ENCODE measurements around the gene TRPM1. TPM values are rescaled to one million over a fixed set of nuclear protein-coding genes. Genes with fewer than 3 reads are reported as not detected.

Gene TRPM1
- not detected for total RNA-seq

DNA sequence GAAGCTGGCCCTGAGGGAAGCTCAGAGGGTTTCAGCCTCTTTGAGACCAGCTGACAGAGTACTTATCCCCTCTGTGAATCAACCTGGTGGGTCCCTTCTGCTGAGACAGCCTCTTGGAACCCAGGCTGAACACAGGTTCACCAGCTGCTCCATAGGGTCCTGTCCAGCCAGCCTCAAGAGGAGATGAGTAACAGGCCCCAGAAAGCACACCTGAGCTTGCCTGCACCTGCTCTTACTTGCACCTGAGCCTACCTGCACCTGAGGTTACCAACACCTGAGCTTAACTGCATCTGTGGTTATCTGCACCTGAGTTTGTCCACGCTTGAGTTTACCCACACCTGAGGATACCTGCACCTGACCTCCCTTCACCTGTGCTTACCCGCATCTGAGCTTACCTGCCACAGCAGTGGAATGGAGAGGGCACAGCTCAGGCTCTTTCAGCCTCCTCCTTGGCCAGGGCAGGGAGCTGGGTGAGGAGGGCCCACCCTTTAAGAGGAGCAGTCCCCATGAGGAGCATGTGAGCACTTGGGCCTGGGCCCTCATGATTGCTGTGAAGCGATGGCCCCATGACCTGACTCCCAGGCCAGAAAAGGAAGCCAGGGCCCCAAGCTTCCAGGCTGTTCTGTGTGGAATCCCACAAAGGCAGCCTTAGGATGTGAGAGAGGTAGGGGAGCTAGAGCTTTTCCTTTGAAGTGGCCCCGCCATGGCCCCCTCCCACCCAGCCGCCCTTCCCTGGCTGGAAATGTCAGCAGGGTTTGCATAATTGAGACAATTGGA lies at the start of gene TRPM1:
Gene TRPM1 (minus strand): TSS at position 464 of the 777 bp plus-strand sequence. CDS start 20,370 bp downstream, outside the sequence.
- H3K4me1 Mint-ChIP-seq (ENCODE audit: low read depth in 2 of 2), result no peaks in the 10 kb centered on the region
- no peaks in the 10 kb centered on the region for H3K27me3 Mint-ChIP-seq
- H3K36me3 Mint-ChIP-seq, result no peaks in the 10 kb centered on the region
- no peak within 1 kb of the TSS for H3K27ac Mint-ChIP-seq
- ATAC-seq (no peak), DNase-seq (ENCODE audit: low spot score) (no peak)
- H3K9me3 Mint-ChIP-seq, result no peaks in the 10 kb centered on the region
- H3K4me3 Mint-ChIP-seq, result no peak within 1 kb of the TSS

DNA sequence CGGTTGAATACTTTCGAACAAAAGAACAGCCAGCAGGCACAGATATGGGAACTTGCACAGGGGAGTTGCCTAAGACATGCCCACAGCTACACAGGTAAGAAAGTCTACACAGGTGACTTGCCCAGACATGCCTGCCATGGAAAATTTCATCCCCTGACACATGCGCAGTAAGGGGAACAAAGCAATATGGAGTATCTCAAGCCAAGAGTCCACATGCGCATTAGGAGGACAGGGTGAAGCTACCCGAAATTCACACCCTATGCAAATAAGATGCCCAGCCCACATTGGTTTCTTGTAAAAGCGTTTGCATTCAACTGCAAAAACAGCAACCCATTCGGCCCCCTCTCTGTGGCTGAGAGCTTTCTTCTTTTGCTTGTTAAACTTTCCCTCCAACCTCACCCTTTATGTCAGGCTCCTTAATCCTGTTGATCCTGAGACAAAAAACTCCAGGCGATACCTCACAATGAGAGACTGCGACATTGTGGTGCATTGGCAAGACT lies 49.3 kb upstream of the TRPM1 start:
- Mint-ChIP-seq H3K27me3 (peaks cover 0 to 7% of the 10 kb centered on the region in 2 donors), H3K36me3 (no peaks in the 10 kb centered on the region), H3K27ac (peak overlapping the region in 1 of 2 donors; percentile 47), H3K9me3 (no peaks in the 10 kb centered on the region), H3K4me1 (ENCODE audit: low read depth in 2 of 2) (peaks cover 0 to 2% of the 10 kb centered on the region in 2 donors), H3K4me3 (no peak overlapping the region)
- ATAC-seq, result no peak
- no peak for DNase-seq (ENCODE audit: low spot score)

DNA sequence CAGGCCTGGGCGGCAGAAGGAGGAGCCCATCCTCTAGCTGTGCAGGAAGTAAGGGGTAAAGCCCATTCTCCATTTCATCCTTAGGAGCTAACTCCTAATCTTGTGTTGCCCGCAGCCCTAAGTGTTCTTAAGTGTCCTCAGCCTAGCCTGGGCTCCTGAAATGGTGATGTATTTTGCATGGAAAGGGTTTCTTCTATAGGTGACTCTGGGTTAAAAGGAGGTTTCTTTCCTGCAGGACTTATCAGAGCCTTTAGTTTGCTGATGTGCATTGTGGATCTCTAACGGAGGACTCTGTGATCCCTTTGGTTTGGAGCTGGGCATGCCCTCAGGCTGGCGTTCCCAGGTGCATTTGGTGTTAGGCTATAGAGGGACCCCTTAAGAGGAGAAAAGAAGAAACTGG lies 48.5 kb upstream of the TRPM1 start:
- peak overlapping the region in 1 of 2 donors; percentile 47 for H3K27ac Mint-ChIP-seq
- no peaks in the 10 kb centered on the region for H3K36me3 Mint-ChIP-seq
- peaks cover 0 to 7% of the 10 kb centered on the region in 2 donors for H3K27me3 Mint-ChIP-seq
- H3K4me3 Mint-ChIP-seq, result no peak overlapping the region
- ATAC-seq, result no peak
- H3K9me3 Mint-ChIP-seq, result no peaks in the 10 kb centered on the region
- H3K4me1 Mint-ChIP-seq (ENCODE audit: low read depth in 2 of 2), result peaks cover 0 to 2% of the 10 kb centered on the region in 2 donors
- no peak for DNase-seq (ENCODE audit: low spot score)

DNA sequence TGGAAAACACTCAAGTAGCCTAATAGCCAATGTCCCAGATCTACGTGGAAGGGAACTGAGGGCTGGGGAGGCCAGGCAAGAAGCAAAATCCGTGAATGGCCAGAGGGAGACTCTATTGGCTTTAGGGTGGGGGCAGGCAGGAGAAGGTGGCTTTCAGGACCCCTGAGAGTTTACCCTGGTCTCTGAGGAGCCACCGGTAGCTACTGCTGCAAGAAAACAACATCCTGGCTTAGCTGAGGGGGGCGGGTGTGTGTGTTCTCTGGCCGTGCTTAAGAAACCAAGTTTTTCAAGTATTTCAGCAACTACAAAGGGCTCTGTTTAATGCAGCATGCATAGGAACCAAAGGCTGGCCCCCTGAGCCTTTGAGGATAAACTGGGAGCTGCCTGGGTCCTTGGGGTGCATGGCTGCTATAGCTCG lies 47.6 kb upstream of the TRPM1 start:
- DNase-seq (ENCODE audit: low spot score) (no peak), ATAC-seq (no peak)
- no peak overlapping the region for H3K4me3 Mint-ChIP-seq
- no peak overlapping the region for H3K27ac Mint-ChIP-seq
- no peaks in the 10 kb centered on the region for H3K9me3 Mint-ChIP-seq
- peaks cover 0 to 7% of the 10 kb centered on the region in 2 donors for H3K27me3 Mint-ChIP-seq
- H3K36me3 Mint-ChIP-seq, result no peaks in the 10 kb centered on the region
- H3K4me1 Mint-ChIP-seq (ENCODE audit: low read depth in 2 of 2), result peaks cover 0 to 2% of the 10 kb centered on the region in 2 donors

DNA sequence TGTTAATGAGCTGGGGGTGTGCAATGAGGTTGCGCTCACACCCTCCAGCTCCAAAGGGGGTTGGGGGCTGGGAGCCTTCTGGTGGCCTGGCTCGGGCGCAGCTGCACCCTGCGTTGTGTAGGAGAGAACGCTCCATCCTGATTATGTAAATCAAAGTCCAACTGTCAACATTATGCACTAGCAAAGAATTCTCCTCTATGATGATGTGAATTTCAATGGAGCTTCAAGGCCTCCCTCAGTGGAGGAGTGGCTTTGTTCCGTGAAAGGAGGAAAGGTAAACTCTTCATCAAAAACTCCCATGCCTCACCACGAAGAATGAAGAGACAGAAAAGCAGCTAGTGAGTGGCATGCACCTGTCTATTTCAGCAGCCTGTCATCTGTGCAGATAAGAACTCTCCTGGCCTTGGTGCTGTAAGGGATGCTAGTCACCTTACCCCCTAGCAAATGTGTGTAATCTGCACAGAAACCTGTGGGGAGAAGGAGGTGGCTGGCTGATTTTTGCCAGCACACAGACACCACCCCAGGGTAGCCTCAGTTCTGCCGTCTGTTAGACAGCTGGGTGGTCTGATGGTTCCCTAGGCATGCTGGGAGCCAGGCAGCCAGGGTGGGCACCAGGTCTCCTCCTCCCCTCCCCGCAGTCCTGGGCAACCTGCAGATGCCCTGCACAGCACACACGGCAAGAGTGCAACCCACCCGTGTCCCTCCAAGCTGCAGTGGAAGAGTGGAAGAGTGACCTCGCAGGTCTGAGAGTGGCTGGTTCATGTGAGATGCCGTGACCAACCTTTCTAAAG lies 47.0 kb upstream of the TRPM1 start:
- DNase-seq (ENCODE audit: low spot score), result no peak
- no peaks in the 10 kb centered on the region for H3K36me3 Mint-ChIP-seq
- peaks cover 0 to 7% of the 10 kb centered on the region in 2 donors for H3K27me3 Mint-ChIP-seq
- H3K4me1 Mint-ChIP-seq (ENCODE audit: low read depth in 2 of 2), result peaks cover 0 to 2% of the 10 kb centered on the region in 2 donors
- H3K9me3 Mint-ChIP-seq, result no peaks in the 10 kb centered on the region
- no peak for ATAC-seq
- no peak overlapping the region for H3K4me3 Mint-ChIP-seq
- H3K27ac Mint-ChIP-seq, result peak overlapping the region in 1 of 2 donors; percentile 10

DNA sequence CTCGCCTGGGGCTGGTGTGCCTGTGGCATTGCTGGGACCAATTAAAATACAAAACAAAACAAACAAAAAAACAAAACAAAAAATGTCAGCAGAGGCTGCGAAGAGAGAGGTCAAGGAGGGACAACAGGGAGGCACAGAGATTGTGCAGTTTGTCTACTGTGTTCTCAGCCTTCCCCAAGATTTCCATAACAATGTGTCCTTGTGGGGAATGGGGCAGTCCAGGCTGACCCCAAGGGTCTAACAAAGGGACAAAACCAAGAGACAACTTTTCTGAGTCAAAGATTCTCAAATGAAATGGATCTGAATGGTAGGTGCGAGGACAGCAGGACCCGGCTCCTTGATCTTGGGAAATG lies 46.4 kb upstream of the TRPM1 start:
- Mint-ChIP-seq H3K4me3 (no peak overlapping the region), H3K36me3 (no peaks in the 10 kb centered on the region), H3K27ac (peak overlapping the region in 1 of 2 donors; percentile 10), H3K4me1 (ENCODE audit: low read depth in 2 of 2) (peaks cover 0 to 4% of the 10 kb centered on the region in 2 donors), H3K27me3 (peaks cover 0 to 7% of the 10 kb centered on the region in 2 donors), H3K9me3 (no peaks in the 10 kb centered on the region)
- DNase-seq (ENCODE audit: low spot score), result no peak
- ATAC-seq, result no peak

DNA sequence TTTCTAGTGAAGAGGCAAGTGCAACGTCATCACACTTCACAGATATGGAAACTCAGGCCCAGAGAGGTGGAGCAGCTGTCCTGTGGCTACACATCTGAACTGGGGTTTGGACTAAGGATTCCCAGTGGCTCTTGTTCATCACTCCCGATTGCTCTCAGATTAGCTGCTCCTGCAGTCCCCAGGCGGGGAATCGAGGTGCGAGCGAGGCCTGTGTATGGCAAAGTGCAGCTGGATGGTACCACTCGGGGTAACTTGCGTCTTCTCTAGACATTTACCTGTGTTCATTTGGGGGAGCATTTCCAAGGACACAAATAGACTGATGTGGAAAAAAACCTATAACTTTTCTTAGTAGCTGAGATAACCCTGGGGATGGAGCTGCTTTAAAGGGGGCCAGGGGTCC lies 45.9 kb upstream of the TRPM1 start:
- peak overlapping the region in 1 of 2 donors; percentile 10 for H3K27ac Mint-ChIP-seq
- H3K9me3 Mint-ChIP-seq, result no peaks in the 10 kb centered on the region
- DNase-seq (ENCODE audit: low spot score) (no peak), ATAC-seq (no peak)
- peaks cover 0 to 7% of the 10 kb centered on the region in 2 donors for H3K27me3 Mint-ChIP-seq
- H3K4me3 Mint-ChIP-seq, result no peak overlapping the region
- H3K36me3 Mint-ChIP-seq, result no peaks in the 10 kb centered on the region
- peaks cover 0 to 4% of the 10 kb centered on the region in 2 donors for H3K4me1 Mint-ChIP-seq (ENCODE audit: low read depth in 2 of 2)

- DNase-seq (ENCODE audit: low spot score), result no peak
- Mint-ChIP-seq H3K4me3 (no peak overlapping the region), H3K4me1 (ENCODE audit: low read depth in 2 of 2) (peaks cover 0 to 2% of the 10 kb centered on the region in 2 donors), H3K27ac (no peak overlapping the region), H3K27me3 (peaks cover 0 to 5% of the 10 kb centered on the region in 2 donors), H3K36me3 (no peaks in the 10 kb centered on the region), H3K9me3 (no peaks in the 10 kb centered on the region)
- no peak for ATAC-seq
Measured at GRCh38 chr15:31145271-31145911, 43.9 kb upstream of the TRPM1 start.

DNA sequence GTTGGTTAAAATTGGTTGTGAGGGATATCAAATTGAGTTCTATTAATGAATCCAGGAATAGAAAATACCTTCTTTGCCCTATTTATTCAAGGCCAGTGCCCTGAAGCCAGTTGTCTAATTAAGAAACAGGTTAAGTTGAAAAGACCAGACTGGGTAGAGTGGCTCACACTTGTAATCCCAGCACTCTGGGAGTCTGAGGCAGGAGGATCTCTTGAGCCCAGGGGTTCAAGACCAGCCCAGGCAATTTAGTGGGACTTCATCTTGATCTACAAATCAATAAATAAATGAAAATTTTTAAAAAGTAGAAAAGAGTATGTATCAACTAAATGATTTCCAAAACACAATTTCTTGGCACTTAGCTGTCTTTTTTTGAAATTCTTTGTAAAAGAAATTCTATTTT lies 40.3 kb upstream of the TRPM1 start:
- peaks cover 0 to 6% of the 10 kb centered on the region in 2 donors for H3K4me1 Mint-ChIP-seq (ENCODE audit: low read depth in 2 of 2)
- ATAC-seq (no peak), DNase-seq (ENCODE audit: low spot score) (no peak)
- no peaks in the 10 kb centered on the region for H3K36me3 Mint-ChIP-seq
- no peak overlapping the region for H3K4me3 Mint-ChIP-seq
- no peak overlapping the region for H3K27ac Mint-ChIP-seq
- peaks cover 0 to 4% of the 10 kb centered on the region in 2 donors for H3K27me3 Mint-ChIP-seq
- no peaks in the 10 kb centered on the region for H3K9me3 Mint-ChIP-seq

DNA sequence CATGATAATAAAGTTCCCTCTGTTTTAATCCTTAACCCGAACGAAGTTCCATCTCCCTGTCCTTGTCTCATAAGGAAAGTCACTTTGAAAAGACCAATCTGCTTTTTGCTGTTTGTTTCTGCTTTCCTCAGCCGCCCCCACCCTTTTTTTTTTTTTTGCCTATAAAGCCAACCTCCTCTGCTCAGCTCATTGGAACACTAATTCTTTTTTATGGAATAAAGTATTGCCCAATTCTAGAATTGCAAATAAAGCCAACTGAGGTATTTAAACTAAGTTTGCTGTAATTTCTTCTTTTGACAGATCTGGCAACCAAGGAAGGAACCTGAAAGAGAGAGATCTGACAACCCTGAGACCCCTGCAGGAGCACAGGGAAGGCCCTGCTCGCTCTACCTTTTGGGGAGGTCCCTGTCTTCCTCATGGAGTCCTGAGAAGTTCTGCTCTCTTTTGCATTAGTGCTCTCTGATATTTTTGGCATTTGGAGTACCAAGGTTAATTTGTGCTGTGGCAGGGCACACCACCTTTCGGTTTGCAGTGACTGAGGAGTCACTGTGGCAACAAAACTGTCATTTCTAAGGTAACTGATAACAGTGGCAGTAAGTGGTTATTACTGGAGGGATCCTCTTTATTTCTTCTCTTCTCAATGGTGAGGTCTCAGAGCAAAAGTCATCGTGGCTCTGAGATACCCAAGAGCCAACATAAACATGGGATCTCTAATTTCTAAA lies 35.2 kb upstream of the TRPM1 start:
- no peaks in the 10 kb centered on the region for H3K36me3 Mint-ChIP-seq
- H3K9me3 Mint-ChIP-seq, result no peaks in the 10 kb centered on the region
- no peak overlapping the region for H3K27ac Mint-ChIP-seq
- H3K27me3 Mint-ChIP-seq, result peaks cover 0 to 4% of the 10 kb centered on the region in 2 donors
- H3K4me3 Mint-ChIP-seq, result no peak overlapping the region
- ATAC-seq, result no peak
- no peak for DNase-seq (ENCODE audit: low spot score)
- peaks cover 0 to 12% of the 10 kb centered on the region in 2 donors for H3K4me1 Mint-ChIP-seq (ENCODE audit: low read depth in 2 of 2)

GRCh38 chr15:31136016-31136415 lies 34.5 kb upstream of the TRPM1 start:
- no peak overlapping the region for H3K27ac Mint-ChIP-seq
- H3K27me3 Mint-ChIP-seq, result peaks cover 0 to 4% of the 10 kb centered on the region in 2 donors
- DNase-seq (ENCODE audit: low spot score) (no peak), ATAC-seq (no peak)
- H3K4me1 Mint-ChIP-seq (ENCODE audit: low read depth in 2 of 2), result peaks cover 5 to 17% of the 10 kb centered on the region in 2 donors
- H3K4me3 Mint-ChIP-seq, result no peak overlapping the region
- H3K9me3 Mint-ChIP-seq, result no peaks in the 10 kb centered on the region
- H3K36me3 Mint-ChIP-seq, result no peaks in the 10 kb centered on the region

GRCh38 chr15:31135523-31135922 lies 34.0 kb upstream of the TRPM1 start:
- Mint-ChIP-seq H3K9me3 (no peaks in the 10 kb centered on the region), H3K27me3 (peaks cover 0 to 4% of the 10 kb centered on the region in 2 donors), H3K4me1 (ENCODE audit: low read depth in 2 of 2) (peaks cover 10 to 21% of the 10 kb centered on the region in 2 donors), H3K27ac (no peak overlapping the region), H3K36me3 (no peaks in the 10 kb centered on the region), H3K4me3 (no peak overlapping the region)
- ATAC-seq, result no peak
- DNase-seq (ENCODE audit: low spot score), result no peak

DNA sequence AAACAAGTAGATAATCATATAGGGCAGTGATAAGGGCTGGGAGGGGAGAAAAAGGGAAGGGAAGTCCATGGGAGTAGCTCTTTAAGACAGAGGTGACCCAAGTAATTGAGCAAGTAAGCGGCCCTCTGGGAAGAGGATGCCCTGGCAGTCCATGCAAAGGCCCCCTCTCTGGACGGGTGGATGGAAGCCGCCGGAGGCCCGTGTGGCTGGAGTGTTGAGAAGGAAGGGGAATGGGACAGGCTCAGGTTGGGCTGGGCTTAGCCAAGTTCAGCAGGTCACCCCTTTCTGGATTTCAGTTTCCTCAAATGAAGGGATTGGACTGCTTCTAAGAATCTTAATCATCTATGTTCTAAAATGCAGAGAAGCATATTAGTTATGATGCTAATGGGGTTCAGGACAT lies 32.4 kb upstream of the TRPM1 start:
- no peaks in the 10 kb centered on the region for H3K9me3 Mint-ChIP-seq
- no peaks in the 10 kb centered on the region for H3K36me3 Mint-ChIP-seq
- DNase-seq (ENCODE audit: low spot score) (no peak), ATAC-seq (no peak)
- peaks cover 11 to 21% of the 10 kb centered on the region in 2 donors for H3K4me1 Mint-ChIP-seq (ENCODE audit: low read depth in 2 of 2)
- no peak overlapping the region for H3K4me3 Mint-ChIP-seq
- no peak overlapping the region for H3K27ac Mint-ChIP-seq
- peaks cover 0 to 4% of the 10 kb centered on the region in 2 donors for H3K27me3 Mint-ChIP-seq
